Kasumi-1 (cell line): Measurements from ENCODE around the gene CLNK.
A peak's percentile ranks its signal among the peaks of the same experiment; 100 is the strongest.

ENCODE experiments used
- DNase-seq, 2 experiments: peaks; one replicate each; lab custom pipeline; 2025; lab: John Stamatoyannopoulos, UW

The CLNK gene

GRCh38 chr4:10701161-10701560 is 16.6 kb upstream of the CLNK start:
- no peak for DNase-seq

DNA sequence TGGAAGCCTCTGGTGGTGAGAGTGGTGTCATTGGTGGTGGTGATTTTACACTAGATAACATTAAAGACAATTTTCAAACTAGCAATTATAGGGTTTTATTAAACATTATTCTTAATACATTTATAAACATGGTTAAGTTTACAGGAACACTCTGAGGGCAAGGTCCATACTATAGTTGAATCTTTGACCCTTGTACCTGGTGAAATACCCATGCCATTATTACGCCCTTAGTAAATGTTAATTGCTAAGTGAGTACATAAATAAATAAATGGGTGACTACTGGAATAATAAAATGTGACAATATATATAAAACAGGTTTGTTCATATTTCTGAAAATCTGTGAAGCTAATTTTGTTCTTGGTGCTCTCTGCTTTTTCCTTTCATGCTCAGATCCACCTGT is 13.6 kb upstream of the CLNK start:
- DNase-seq = no peak

DNA sequence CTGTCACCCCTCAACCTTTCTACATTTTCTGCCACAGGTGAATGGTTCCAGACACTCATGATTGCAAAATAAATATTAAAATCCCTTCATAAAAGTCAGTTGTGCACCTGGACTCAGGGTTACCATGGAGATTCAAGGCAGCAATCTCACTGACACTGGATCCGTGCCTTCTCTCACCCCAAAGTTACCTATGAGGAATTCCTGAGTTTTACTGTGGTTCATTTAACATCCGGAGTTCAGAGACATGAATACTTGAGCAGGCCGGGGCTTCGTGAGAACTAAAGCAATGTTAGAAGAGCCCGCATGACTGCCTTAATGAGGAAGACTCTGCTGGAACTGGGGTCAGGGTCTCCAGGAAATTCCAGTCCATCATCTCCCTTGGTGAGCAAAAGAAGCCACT is 12.5 kb upstream of the CLNK start:
- DNase-seq = no peak

DNA sequence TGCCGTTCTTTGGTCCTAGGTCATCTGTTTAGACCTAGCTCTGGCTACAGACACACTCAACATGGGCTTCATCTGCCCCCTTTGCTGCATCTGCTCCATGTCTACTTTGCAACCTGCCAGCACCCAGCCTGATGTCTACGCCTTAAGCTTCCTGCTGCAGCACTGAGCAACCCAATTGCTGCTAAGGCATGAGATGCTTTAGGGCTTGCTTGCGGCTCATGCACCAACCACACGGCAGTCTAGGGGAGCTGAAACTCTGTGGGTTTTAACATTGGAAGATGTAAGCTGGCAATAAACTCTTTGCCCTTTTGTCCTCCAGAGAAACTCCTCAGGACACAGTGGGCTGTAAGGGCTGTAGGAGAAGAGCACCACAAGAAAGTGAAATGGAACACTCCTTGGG is 11.7 kb upstream of the CLNK start:
- no peak for DNase-seq

DNA sequence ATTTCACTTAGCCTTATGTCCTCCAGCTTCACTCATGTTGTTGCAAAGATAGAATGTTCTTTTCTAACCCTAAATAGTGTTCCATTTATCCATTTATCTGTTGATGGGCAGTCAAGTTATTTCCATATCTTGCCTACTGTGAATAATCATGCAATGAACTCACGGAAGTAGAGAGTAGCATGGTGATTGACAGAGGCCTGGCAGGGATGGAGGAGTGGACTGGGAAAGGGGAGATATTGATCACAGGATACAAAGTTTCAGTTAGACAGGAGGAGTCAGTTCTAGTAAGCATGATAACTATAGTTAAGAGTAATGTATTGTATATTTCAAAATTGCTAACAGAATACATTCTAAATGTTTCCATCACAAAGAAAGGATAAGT is 10.3 kb upstream of the CLNK start:
- no peak for DNase-seq

- no peak for DNase-seq
These were observed 9.7 kb upstream of the CLNK start for GRCh38 chr4:10694151-10694827.

GRCh38 chr4:10691651-10692050 is 7.1 kb upstream of the CLNK start:
- DNase-seq = no peak

DNA sequence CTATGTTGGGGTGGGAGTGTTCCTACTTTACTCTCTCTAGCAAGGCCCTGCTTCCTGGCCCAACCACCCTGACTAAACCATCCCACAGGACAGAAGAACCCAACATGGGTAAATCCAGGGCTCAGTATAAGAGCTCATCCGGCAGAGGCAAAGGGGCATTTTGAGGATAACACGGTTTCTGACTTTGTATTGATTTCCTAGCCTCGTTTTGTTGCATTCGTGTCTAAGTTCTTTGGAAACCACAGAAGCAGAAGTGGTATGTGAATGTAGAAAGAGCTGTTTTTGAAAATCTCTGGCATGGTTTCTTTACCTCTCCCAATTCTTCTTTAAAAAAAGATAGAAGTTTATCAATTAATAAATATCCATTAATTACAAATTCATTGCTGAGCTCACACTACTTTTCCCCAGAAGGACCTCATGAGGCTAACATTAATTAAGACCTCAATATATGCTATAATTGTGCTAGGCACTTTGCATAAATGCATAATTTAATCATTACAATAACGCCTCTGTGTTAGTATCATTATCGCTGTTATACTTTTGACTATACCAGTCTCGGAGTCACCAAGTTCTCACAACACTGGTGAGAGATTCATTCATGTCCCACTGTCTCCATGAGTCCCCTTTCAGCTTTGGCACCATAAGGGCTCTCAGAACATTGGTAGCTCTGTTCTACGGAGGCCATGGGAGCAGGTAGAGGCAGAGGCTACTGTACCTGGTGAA is 5.8 kb upstream of the CLNK start:
- DNase-seq = peak; percentile 46 to 67

DNA sequence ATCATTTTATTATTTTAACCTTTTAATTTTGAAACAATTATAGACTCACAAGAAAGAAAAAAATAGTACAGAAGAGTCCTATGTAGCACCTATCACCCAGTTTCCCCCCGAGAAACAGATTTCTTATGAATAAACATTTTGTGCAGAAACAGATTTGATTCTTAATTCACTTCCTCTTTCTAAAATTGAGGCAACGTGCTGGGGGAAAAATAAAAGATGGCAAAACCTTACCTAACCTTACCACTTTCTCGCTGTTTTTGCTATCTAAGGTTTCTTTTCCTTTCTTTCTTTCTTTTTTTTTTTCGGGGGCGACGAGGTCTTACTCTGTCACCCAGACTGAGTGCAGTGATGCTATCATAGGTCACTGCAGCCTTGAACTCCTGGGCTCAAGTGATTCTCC is 4.3 kb upstream of the CLNK start:
- peak; percentile 21 to 23 for DNase-seq

DNA sequence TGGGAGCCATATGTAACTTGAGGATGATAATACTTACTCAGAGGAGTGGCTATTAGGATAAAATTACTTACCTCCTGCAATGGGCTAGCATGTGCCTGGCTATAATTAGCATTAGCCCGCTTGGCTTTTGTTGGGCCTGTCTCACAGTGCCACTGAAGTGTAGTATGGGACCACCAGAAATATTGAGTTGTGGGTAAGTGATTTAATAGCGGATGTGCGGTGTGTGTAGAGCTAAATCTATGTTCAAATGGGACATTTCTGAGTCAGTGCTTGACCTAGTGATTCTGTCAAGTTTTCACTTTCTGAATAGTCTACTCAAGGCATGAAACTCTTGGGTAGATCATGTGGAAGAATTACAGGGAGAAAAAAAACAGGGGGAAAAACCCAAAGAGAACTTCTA is 3.5 kb upstream of the CLNK start:
- DNase-seq = no peak

GRCh38 chr4:10687526-10687925 is 3.0 kb upstream of the CLNK start:
- no peak for DNase-seq

DNA sequence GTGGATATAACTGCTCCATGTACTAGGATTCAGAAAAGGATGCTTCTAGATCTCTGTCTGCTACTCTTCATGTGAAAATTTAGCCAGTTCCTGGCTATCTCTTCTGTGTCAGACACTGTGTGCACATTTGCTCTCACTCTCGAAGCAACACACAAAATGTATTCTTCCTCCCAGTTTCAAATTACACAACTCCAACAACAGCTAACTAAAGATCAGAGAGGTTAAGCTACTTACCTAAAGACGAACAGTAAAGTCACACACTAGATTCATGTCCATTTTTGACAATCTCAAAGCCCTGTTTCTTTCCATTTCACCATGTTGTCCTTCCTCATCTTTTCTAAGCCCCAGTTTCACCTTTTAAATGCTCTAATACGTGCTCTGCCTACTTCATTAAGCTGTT is 2.2 kb downstream of the CLNK start:
- DNase-seq = no peak

- DNase-seq = no peak
These were observed 6.6 kb downstream of the CLNK start for GRCh38 chr4:10677796-10678497.

DNA sequence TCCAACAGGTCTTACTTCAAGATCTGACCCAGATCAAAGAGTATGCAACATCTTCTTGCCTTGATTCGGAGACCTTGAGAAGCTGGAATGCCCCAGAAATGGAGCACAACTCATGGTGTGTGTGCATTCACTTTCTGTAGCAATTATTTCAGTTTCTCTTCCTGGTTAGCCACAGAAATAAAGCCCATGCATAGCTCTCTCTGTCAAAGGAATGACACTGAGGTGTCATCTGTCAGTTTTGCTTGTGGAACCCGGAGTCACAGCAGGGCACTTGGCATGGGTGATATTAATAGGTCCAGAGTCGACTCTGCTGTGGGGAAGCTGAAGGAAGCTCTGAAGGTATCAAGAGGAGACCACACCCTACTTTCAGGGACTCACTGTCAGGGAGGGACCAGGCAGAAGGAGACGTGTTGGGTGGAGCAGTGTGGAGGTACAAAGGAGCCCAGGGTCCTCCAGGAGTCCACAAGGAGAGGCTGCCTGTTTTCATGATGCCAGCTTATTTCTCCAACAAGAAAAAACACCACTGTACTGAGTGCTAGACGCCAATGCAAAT is 10.7 kb downstream of the CLNK start:
- DNase-seq = no peak

- DNase-seq = no peak
These were observed 12.2 kb downstream of the CLNK start for GRCh38 chr4:10672379-10672778.

DNA sequence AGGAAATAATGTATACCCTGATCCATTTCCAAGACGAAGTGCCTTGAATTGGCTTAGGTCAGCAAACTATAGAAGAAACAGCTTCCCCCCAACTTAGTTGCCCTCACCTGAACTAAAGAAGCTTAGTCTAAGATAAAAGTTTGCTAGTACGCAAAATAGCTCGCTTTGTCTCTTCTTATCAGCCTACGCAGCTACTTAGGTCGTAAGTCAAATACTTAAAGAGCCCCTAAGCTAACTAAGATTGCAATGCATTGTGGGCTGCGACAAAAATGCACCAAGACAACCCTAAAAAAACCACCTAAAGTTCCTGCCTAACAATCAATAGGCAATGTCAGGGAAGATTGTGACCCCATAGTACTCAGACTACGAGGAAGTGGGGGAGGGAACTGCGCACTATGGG is 12.8 kb downstream of the CLNK start:
- DNase-seq = no peak

DNA sequence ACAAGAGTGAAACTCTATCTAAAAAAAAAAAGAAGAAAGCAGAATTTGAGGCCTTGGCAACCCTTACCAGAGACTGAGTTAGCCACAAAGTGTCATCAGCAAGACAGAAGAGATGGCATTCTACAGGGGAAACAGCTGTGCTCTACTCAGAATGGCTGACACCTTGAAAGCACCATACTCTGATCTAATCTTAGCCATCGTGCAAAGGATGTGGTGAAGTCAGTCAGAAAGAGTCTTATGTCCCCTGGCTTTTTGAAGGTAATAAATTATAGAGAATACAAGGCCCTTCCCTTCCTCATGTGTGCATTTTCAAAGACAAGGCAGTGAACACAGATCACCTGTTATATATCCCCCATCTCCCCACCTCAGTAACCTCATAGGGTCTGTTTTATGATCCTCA is 13.2 kb downstream of the CLNK start:
- peak; percentile 92 to 95 for DNase-seq

- no peak for DNase-seq
These were observed 14.2 kb downstream of the CLNK start for GRCh38 chr4:10670321-10670720.

- no peak for DNase-seq
These were observed 16.8 kb downstream of the CLNK start for GRCh38 chr4:10667701-10668326.

GRCh38 chr4:10666616-10667015 is 18.0 kb downstream of the CLNK start:
- DNase-seq = no peak

DNA sequence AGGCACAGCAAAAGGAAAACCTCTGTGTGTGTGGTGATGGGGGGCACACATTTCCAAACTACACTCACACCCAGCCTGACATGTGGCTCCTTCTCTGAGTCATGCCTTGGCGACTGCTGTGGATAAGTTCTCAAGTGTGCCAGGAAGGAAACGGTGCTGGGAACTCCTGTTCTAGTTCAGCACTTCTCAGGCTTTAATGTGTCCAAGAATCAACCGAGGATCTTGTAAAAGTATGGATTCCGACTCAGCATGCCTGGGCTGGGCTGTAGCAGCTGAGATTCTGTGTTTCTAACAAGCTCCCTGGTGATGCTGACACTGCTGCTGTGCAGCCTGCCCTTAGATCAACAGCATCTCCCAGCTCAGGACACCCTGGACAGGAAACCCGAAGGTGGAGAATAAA is 20.2 kb downstream of the CLNK start:
- peak; percentile 83 to 89 for DNase-seq

DNA sequence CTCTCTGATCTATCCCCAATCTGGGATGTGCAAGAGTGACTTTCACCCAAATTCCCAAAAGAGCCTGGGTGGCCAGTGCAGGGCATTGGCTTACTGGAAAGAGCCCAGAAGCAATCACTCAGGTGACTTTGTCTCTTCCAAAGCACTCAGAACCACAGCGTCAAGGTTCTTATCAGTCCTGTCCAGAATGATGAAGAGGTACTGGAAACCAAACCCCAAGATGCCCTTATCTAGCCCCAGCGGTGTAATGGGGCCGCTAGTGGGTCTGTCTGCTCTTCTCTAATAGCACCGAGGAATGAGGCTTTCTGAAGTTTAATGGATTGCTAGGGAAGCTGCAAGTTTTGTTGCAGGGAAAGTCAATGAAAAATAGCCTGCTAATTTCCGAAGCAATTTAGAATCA is 21.6 kb downstream of the CLNK start:
- no peak for DNase-seq

DNA sequence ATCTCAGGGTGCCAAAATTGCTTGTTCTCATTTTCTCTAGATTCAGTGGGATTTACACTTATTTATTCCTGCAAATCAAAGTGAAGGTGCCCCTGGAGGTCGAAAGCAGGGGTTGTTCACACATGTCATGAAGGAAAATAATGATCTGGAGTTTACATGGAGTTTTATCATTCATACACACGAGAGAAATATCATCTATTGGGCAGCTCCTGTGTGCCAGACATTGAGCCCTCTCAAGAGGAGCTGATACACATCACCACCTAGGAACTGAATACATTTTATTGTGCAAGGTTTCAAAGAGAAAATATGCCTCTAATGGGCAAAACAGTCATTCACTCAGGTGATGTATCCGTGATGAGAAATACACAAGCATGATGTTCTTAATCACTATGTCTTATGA is 23.5 kb downstream of the CLNK start:
- no peak for DNase-seq
